ENCODE measurements around the gene ZNF674. TPM values are rescaled to one million over a fixed set of nuclear protein-coding genes. Genes with fewer than 3 reads are reported as not detected.

The ZNF674 gene
- total and polyA plus RNA-seq, 10 of the 15 experiments (the other 5 are each of a cell fraction or from before 2014, with no cell fraction given) = 1.0 to 3.7 (median 1.8) TPM

- TF ChIP-seq CUX1 (IDR thresholded peaks at IDR 0.05; ENCODE audit: insufficient replicate concordance, low read depth, low read length) (no peak), NR2C2 (IDR thresholded peaks at IDR 0.05; ENCODE audit: borderline replicate concordance, control insufficient read depth, insufficient read length, low read depth) (no peak), POU2F2 (IDR thresholded peaks at IDR 0.05; ENCODE audit: borderline replicate concordance, low read depth, low read length) (no peak), RFX5 (IDR thresholded peaks at IDR 0.05; ENCODE audit: low read depth, low read length) (no peak), RELA (IDR thresholded peaks at IDR 0.05; ENCODE audit: borderline replicate concordance, partially characterized antibody) (no peak), BCL11A (IDR thresholded peaks at IDR 0.05; ENCODE audit: low read depth, low read length) (no peak), PML (IDR thresholded peaks at IDR 0.05; ENCODE audit: low read length) (no peak), MTA2 (IDR thresholded peaks at IDR 0.05; ENCODE audit: low read depth) (no peak), MEF2B (IDR thresholded peaks at IDR 0.05; ENCODE audit: partially characterized antibody, poor library complexity, severe bottlenecking) (no peak), RAD51 (IDR thresholded peaks at IDR 0.05) (no peak), ATF2 (IDR thresholded peaks at IDR 0.05; ENCODE audit: low read length) (no peak), PAX5 (IDR thresholded peaks at IDR 0.05; ENCODE audit: borderline replicate concordance, low read depth, low read length) (no peak)
- TF ChIP-seq, protein P1, sequence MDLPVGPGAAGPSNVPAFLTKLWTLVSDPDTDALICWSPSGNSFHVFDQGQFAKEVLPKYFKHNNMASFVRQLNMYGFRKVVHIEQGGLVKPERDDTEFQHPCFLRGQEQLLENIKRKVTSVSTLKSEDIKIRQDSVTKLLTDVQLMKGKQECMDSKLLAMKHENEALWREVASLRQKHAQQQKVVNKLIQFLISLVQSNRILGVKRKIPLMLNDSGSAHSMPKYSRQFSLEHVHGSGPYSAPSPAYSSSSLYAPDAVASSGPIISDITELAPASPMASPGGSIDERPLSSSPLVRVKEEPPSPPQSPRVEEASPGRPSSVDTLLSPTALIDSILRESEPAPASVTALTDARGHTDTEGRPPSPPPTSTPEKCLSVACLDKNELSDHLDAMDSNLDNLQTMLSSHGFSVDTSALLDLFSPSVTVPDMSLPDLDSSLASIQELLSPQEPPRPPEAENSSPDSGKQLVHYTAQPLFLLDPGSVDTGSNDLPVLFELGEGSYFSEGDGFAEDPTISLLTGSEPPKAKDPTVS (IDR thresholded peaks at IDR 0.05; ENCODE audit: low read depth, low read length) = no peak
Measured at GRCh38 chrX:46547857-46548256, 2.6 kb upstream of the ZNF674 start (continued).

Measured in GM12878 (cell line).